HepG2 (cell line): ENCODE data around the gene SEMA3B. TPM values are rescaled to one million over a fixed set of nuclear protein-coding genes. Genes with fewer than 3 reads are reported as not detected.
A peak's percentile ranks its signal among the peaks of the same experiment; 100 is the strongest.

Source experiments
- CEBPB ChIP-seq: IDR thresholded peaks from 2 replicates; pipeline ENCODE4 v1.6.1; 2011; ENCODE audit warnings: low read depth, low read length, improper control_type of control experiment, borderline replicate concordance
- CENPX ChIP-seq: sonication (generic); formaldehyde crosslinking; IDR thresholded peaks from 2 replicates; pipeline ENCODE4 v1.9.0; 2021; ENCODE audit warnings: mild to moderate bottlenecking, missing genetic modification reagents, moderate library complexity
- IKZF5 ChIP-seq: IDR thresholded peaks from 2 replicates; pipeline ENCODE4 v1.6.1; 2018; ENCODE audit warnings: missing genetic modification reagents, mild to moderate bottlenecking, missing compliant biosample characterization
- MBNL3 ChIP-seq: fragments of 250-450 bp; sonication (Bioruptor Pico); conservative IDR thresholded peaks from 2 replicates; pipeline ENCODE4 v1.8.0; 2022; ENCODE audit warnings: mild to moderate bottlenecking, inconsistent platforms
- SIX1 ChIP-seq: sonication (generic); formaldehyde crosslinking; IDR thresholded peaks from 2 replicates; pipeline ENCODE4 v1.4.0; 2020; ENCODE audit warnings: missing genetic modification reagents, borderline replicate concordance
- SRSF1 ChIP-seq: fragments of 200-400 bp; formaldehyde crosslinking; optimal IDR thresholded peaks from 2 replicates; pipeline ENCODE3; 2017; ENCODE audit warnings: mild to moderate bottlenecking, low read depth, low read length, moderate library complexity
- SSRP1 ChIP-seq: IDR thresholded peaks from 2 replicates; pipeline ENCODE4 v1.6.1; 2016; ENCODE audit warnings: control low read depth
- TRAFD1 ChIP-seq: sonication (generic); formaldehyde crosslinking; IDR thresholded peaks from 2 replicates; pipeline ENCODE4 v1.5.1; 2020; ENCODE audit warnings: missing genetic modification reagents, mild to moderate bottlenecking, borderline replicate concordance
- ZBTB38 ChIP-seq: sonication (generic); formaldehyde crosslinking; IDR thresholded peaks from 2 replicates; pipeline ENCODE4 v1.5.1; 2020; ENCODE audit warnings: mild to moderate bottlenecking, missing genetic modification reagents
- ZBTB4 ChIP-seq: sonication (generic); formaldehyde crosslinking; IDR thresholded peaks from 2 replicates; pipeline ENCODE4 v1.4.0; 2020; ENCODE audit warnings: missing genetic modification reagents, mild to moderate bottlenecking, borderline replicate concordance
- ZBTB7A ChIP-seq: sonication (generic); formaldehyde crosslinking; IDR thresholded peaks from 2 replicates; pipeline ENCODE4 v1.8.0; 2022; ENCODE audit warnings: mild to moderate bottlenecking, missing genetic modification reagents
- ZC3H13 ChIP-seq: sonication (generic); formaldehyde crosslinking; IDR thresholded peaks from 2 replicates; pipeline ENCODE4 v1.8.1; 2023; ENCODE audit warnings: mild to moderate bottlenecking, missing genetic modification reagents, moderate library complexity
- ZNF160 ChIP-seq: sonication (generic); formaldehyde crosslinking; IDR thresholded peaks from 2 replicates; pipeline ENCODE4 v1.8.0; 2022; ENCODE audit warnings: mild to moderate bottlenecking, inconsistent platforms, missing genetic modification reagents
- ZNF260 ChIP-seq: sonication (generic); formaldehyde crosslinking; IDR thresholded peaks from 2 replicates; pipeline ENCODE4 v1.4.0; 2020; ENCODE audit warnings: missing genetic modification reagents, low read depth, mild to moderate bottlenecking, borderline replicate concordance
- ZNF335 ChIP-seq: sonication (generic); formaldehyde crosslinking; IDR thresholded peaks from 2 replicates; pipeline ENCODE4 v1.4.0; 2020; ENCODE audit warnings: missing genetic modification reagents
- ZNF382 ChIP-seq: sonication (generic); formaldehyde crosslinking; IDR thresholded peaks from 2 replicates; pipeline ENCODE4 v1.5.0; 2020; ENCODE audit warnings: missing genetic modification reagents, mild to moderate bottlenecking, borderline replicate concordance
- ZNF83 ChIP-seq: sonication (generic); formaldehyde crosslinking; IDR thresholded peaks from 2 replicates; pipeline ENCODE4 v1.4.0; 2020; ENCODE audit warnings: missing genetic modification reagents, mild to moderate bottlenecking, borderline replicate concordance
- ZNF878 ChIP-seq: sonication (generic); formaldehyde crosslinking; IDR thresholded peaks from 2 replicates; pipeline ENCODE4 v1.8.1; 2023; ENCODE audit warnings: mild to moderate bottlenecking, missing genetic modification reagents, moderate library complexity
- polyA plus RNA-seq, 8 experiments: library from polyadenylated mRNA; depleted of rRNA in 3 of 8; stranded (reverse) in 7 of 8; unstranded in 1 of 8; fragments of >200 nt; fragmentation: Illumina TruSeq in 4 of 8; extraction: Trizol in 4 of 8; gene quantifications; 2 replicates each; pipeline versions ENCODE4 v1.2.1 to v1.2.3, GENCODE V29; 2011 to 2016; ENCODE audit warnings: low read depth in 4 of 8, missing spikeins in 1 of 8, mixed read lengths in 1 of 8; ENCODE audit not compliant: insufficient read depth in 1 of 8
- total RNA-seq, 5 experiments: library from RNA; depleted of rRNA; stranded (reverse); fragments of >200 nt; fragmentation: Illumina TruSeq; extraction: Trizol; gene quantifications; 2 replicates each; pipeline ENCODE4 v1.2.3, GENCODE V29; 2016; ENCODE audit warnings: low read depth in 1 of 5
- TF ChIP-seq, protein P1 (sequence below): sonication (generic); formaldehyde crosslinking; conservative IDR thresholded peaks from 2 replicates; pipeline ENCODE4 v1.4.0; 2020; ENCODE audit warnings: missing genetic modification reagents

SEMA3B gene
- total and polyA plus RNA-seq, 2 of the 13 experiments (the other 11 are each of a cell fraction or from before 2014, with no cell fraction given): 93.2 to 158 TPM

DNA sequence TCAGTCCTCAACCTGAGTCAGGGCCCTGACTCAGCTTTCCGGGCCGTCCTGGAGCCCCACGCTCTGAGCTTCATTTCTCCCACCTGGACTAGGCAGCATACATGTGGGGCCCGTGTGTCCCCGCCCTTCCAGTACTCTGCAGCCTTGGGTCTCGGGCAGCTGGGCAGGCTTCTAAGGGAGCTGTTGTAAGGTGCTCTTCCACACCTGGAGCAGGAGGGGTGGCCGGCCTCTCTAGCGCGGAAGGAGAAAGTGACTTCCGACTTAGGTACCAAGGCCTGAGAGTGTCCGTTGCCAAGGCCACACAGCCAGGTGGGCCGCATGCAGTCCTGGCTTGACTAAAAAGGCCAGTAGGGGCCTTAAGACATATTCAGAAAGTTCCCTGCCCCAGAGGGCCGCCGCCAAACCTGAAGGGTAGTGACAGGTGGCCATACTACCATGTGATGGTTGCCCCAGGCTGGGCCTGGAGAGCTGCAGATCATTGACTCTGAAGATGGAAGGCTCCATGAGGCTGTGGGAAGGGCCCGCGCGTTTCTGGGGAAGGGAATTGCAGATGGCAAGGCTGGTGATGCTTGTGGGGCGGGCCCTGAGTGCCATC, 9.4 kb upstream of the SEMA3B start (continued):
- TF ChIP-seq CEBPB (no peak), MBNL3 (no peak), ZNF335 (CRISPR knock-in tag) (no peak), SSRP1 (no peak), ZBTB4 (CRISPR knock-in tag) (0 out of 2 replicates have a peak, but pooled peaks have one; percentile 15), IKZF5 (CRISPR knock-in tag) (no peak), ZC3H13 (CRISPR knock-in tag) (no peak), ZNF160 (CRISPR knock-in tag) (no peak), SIX1 (CRISPR knock-in tag) (no peak), ZBTB7A (CRISPR knock-in tag) (no peak), ZNF83 (CRISPR knock-in tag) (0 out of 2 replicates have a peak, but pooled peaks have one; percentile 33), ZNF382 (no peak), ZNF878 (CRISPR knock-in tag) (0 out of 2 replicates have a peak, but pooled peaks have one; percentile 32), TRAFD1 (no peak), SRSF1 (peak; percentile 32), ZBTB38 (CRISPR knock-in tag) (no peak), CENPX (CRISPR knock-in tag) (no peak), ZNF260 (CRISPR knock-in tag) (0 out of 2 replicates have a peak, but pooled peaks have one; percentile 53)
- TF ChIP-seq, protein P1, sequence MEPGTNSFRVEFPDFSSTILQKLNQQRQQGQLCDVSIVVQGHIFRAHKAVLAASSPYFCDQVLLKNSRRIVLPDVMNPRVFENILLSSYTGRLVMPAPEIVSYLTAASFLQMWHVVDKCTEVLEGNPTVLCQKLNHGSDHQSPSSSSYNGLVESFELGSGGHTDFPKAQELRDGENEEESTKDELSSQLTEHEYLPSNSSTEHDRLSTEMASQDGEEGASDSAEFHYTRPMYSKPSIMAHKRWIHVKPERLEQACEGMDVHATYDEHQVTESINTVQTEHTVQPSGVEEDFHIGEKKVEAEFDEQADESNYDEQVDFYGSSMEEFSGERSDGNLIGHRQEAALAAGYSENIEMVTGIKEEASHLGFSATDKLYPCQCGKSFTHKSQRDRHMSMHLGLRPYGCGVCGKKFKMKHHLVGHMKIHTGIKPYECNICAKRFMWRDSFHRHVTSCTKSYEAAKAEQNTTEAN (CRISPR knock-in tag): 0 out of 2 replicates have a peak, but pooled peaks have one; percentile 8
